ENCODE results near the gene LRRC14B.

Gene LRRC14B

GRCh38 chr5:176296-176823 is 14.9 kb upstream of the LRRC14B start:
- DNase-seq, result no peak

- no peak for DNase-seq
Measured at GRCh38 chr5:178110-178509, 13.2 kb upstream of the LRRC14B start.

- DNase-seq, result no peak
Measured at GRCh38 chr5:179401-179800, 11.9 kb upstream of the LRRC14B start.

- no peak for DNase-seq
Measured at GRCh38 chr5:180286-180918, 10.9 kb upstream of the LRRC14B start.

GRCh38 chr5:181160-181559 is 10.1 kb upstream of the LRRC14B start:
- DNase-seq, result no peak

GRCh38 chr5:181566-181965 is 9.7 kb upstream of the LRRC14B start:
- no peak for DNase-seq

GRCh38 chr5:182126-182525 is 9.2 kb upstream of the LRRC14B start:
- no peak for DNase-seq

- no peak for DNase-seq
Measured at GRCh38 chr5:184471-184870, 6.8 kb upstream of the LRRC14B start.

- DNase-seq, result no peak
Measured at GRCh38 chr5:185095-186070, 5.9 kb upstream of the LRRC14B start.

GRCh38 chr5:186091-187041 is 4.9 kb upstream of the LRRC14B start:
- DNase-seq, result no peak

GRCh38 chr5:187042-187431 is 4.3 kb upstream of the LRRC14B start:
- DNase-seq, result no peak

GRCh38 chr5:187617-188451 is 3.5 kb upstream of the LRRC14B start:
- no peak for DNase-seq

GRCh38 chr5:188488-189481 is 2.5 kb upstream of the LRRC14B start:
- DNase-seq, result peak; percentile 86

GRCh38 chr5:189486-189885 is 1.8 kb upstream of the LRRC14B start:
- no peak for DNase-seq

GRCh38 chr5:189976-190365 is 1.3 kb upstream of the LRRC14B start:
- no peak for DNase-seq

GRCh38 chr5:190366-191035 is 794 bp upstream of the LRRC14B start:
- no peak for DNase-seq

- DNase-seq, result no peak
Measured at GRCh38 chr5:191949-192690, 825 bp downstream of the LRRC14B start.

- no peak for DNase-seq
Measured at GRCh38 chr5:192691-192969, 1.3 kb downstream of the LRRC14B start.

All from stimulated activated CD4-positive, alpha-beta T cell treated with anti-CD3 and anti-CD28 coated beads, Interleukin-12 subunit alpha, Interleukin-12 subunit beta, amount 100 ng/mL, for 4 hours (primary cell).